ENCODE data around the gene PCDH15. TPM values are rescaled to one million over a fixed set of nuclear protein-coding genes. Genes with fewer than 3 reads are reported as not detected.

PCDH15 gene
- total RNA-seq, 1 donor from 2014 or later: 0.05 TPM

GRCh38 chr10:54063514-54063913 lies 737.5 kb downstream of the PCDH15 start:
- no peak for TF ChIP-seq CTCF (IDR thresholded peaks at IDR 0.05; ENCODE audit: unreplicated experiment)
- Mint-ChIP-seq H3K4me3 (ENCODE audit: unreplicated experiment) (no peak overlapping the region), H3K4me1 (ENCODE audit: unreplicated experiment) (no peaks in the 10 kb centered on the region), H3K27ac (ENCODE audit: unreplicated experiment) (no peak overlapping the region), H3K9me3 (ENCODE audit: unreplicated experiment) (no peaks in the 10 kb centered on the region), H3K36me3 (ENCODE audit: low read depth, unreplicated experiment) (no peaks in the 10 kb centered on the region), H3K27me3 (ENCODE audit: unreplicated experiment) (no peaks in the 10 kb centered on the region)
- DNase-seq (ENCODE audit: low spot score): no peak

GRCh38 chr10:54060572-54060971 lies 740.5 kb downstream of the PCDH15 start:
- Mint-ChIP-seq H3K9me3 (ENCODE audit: unreplicated experiment) (peaks cover 13% of the 10 kb centered on the region), H3K4me3 (ENCODE audit: unreplicated experiment) (no peak overlapping the region), H3K4me1 (ENCODE audit: unreplicated experiment) (no peaks in the 10 kb centered on the region), H3K27ac (ENCODE audit: unreplicated experiment) (no peak overlapping the region), H3K36me3 (ENCODE audit: low read depth, unreplicated experiment) (peaks cover 9% of the 10 kb centered on the region), H3K27me3 (ENCODE audit: unreplicated experiment) (no peaks in the 10 kb centered on the region)
- DNase-seq (ENCODE audit: low spot score): no peak
- TF ChIP-seq CTCF (IDR thresholded peaks at IDR 0.05; ENCODE audit: unreplicated experiment): no peak

GRCh38 chr10:54057357-54057756 lies 743.7 kb downstream of the PCDH15 start:
- no peak overlapping the region for H3K27ac Mint-ChIP-seq (ENCODE audit: unreplicated experiment)
- H3K4me1 Mint-ChIP-seq (ENCODE audit: unreplicated experiment): no peaks in the 10 kb centered on the region
- H3K4me3 Mint-ChIP-seq (ENCODE audit: unreplicated experiment): no peak overlapping the region
- H3K36me3 Mint-ChIP-seq (ENCODE audit: low read depth, unreplicated experiment): peaks cover 9% of the 10 kb centered on the region
- no peaks in the 10 kb centered on the region for H3K27me3 Mint-ChIP-seq (ENCODE audit: unreplicated experiment)
- no peak for TF ChIP-seq CTCF (IDR thresholded peaks at IDR 0.05; ENCODE audit: unreplicated experiment)
- no peak for DNase-seq (ENCODE audit: low spot score)
- peaks cover 13% of the 10 kb centered on the region for H3K9me3 Mint-ChIP-seq (ENCODE audit: unreplicated experiment)

- H3K27me3 Mint-ChIP-seq (ENCODE audit: unreplicated experiment): no peaks in the 10 kb centered on the region
- no peak for DNase-seq (ENCODE audit: low spot score)
Measured at GRCh38 chr10:54026340-54026739, 774.7 kb downstream of the PCDH15 start.

GRCh38 chr10:54011117-54011516 lies 789.9 kb downstream of the PCDH15 start:
- Mint-ChIP-seq H3K27ac (ENCODE audit: unreplicated experiment) (no peak overlapping the region), H3K36me3 (ENCODE audit: low read depth, unreplicated experiment) (no peaks in the 10 kb centered on the region)
- DNase-seq (ENCODE audit: low spot score): no peak

More at GRCh38 chr10:54026340-54026739, 774.7 kb downstream of the PCDH15 start:
- no peaks in the 10 kb centered on the region for H3K36me3 Mint-ChIP-seq (ENCODE audit: low read depth, unreplicated experiment)
- H3K4me1 Mint-ChIP-seq (ENCODE audit: unreplicated experiment): no peaks in the 10 kb centered on the region
- no peak overlapping the region for H3K27ac Mint-ChIP-seq (ENCODE audit: unreplicated experiment)
- no peak overlapping the region for H3K4me3 Mint-ChIP-seq (ENCODE audit: unreplicated experiment)
- no peaks in the 10 kb centered on the region for H3K9me3 Mint-ChIP-seq (ENCODE audit: unreplicated experiment)
- no peak for TF ChIP-seq CTCF (IDR thresholded peaks at IDR 0.05; ENCODE audit: unreplicated experiment)

More at GRCh38 chr10:54011117-54011516, 789.9 kb downstream of the PCDH15 start:
- TF ChIP-seq CTCF (IDR thresholded peaks at IDR 0.05; ENCODE audit: unreplicated experiment): no peak
- no peaks in the 10 kb centered on the region for H3K27me3 Mint-ChIP-seq (ENCODE audit: unreplicated experiment)
- no peak overlapping the region for H3K4me3 Mint-ChIP-seq (ENCODE audit: unreplicated experiment)
- no peaks in the 10 kb centered on the region for H3K9me3 Mint-ChIP-seq (ENCODE audit: unreplicated experiment)
- no peaks in the 10 kb centered on the region for H3K4me1 Mint-ChIP-seq (ENCODE audit: unreplicated experiment)
